Measurements from ENCODE around the gene SEPHS1.
"Not testable (repeated sequence)": the region's sequence is repeated elsewhere in the genome, so short reads cannot be mapped to it uniquely, and the experiment has no call there.

SEPHS1 gene

DNA sequence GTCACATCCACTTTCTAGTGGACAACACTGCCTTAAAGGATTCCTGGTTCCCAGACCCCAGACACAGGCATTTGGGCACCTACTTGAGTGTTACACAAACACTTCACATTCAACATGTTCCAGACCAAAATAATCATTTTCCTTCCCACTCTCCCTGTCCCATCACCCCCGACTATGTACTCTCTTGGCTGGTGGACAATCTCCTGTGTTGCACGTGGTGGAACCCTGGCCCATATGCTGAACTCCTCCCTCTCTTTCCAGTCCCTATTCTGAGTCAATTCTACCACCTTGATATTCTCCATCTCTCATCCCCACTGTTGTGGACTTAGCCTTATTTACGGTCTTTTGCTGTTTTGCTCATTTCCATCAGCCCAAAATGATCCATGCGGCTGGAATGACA is 8.3 kb upstream of the SEPHS1 start:
- DNase-seq = no peak

DNA sequence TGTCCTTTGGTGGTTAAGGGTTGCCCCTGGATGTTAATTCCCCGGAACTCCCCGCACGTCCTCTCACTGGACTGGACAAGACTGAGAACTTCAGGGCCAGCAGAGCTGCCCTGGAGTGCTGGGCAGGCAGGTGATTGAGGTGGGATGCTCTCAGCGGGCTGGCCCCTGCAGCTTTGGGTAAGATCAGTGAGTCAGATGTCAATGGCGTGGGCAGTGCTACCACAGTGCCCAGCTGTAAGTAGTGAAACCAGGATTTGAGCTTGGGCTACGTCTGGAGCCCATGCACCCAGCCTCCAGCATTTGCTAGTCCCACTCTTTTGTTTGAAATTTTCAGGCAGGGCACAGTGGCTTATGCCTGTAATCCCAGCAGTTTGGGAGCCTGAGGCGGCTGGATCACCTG is 6.7 kb upstream of the SEPHS1 start:
- no peak for DNase-seq

DNA sequence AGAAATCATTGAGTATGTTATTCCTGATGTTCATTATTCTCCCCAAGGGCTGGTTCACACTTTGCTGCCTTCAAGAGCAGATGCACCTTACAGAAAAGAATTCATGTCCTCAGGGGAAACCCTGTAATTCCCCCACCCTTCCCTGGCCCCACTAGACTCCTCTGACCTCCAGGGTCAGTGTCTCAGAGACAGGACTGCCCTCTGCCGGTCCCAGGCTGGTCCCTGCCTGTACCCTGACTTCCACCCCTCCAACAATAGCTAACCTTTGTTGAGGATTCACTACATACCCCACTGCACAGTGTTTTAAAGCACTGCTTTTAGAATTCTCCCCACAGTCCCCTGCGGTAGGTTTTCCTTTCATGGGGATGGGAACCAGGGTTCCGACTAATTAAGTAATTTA is 4.4 kb upstream of the SEPHS1 start:
- no peak for DNase-seq

- no peak for DNase-seq
Observed at GRCh38 chr10:13351340-13351915, 3.3 kb upstream of the SEPHS1 start.

GRCh38 chr10:13349463-13350274 is 1.6 kb upstream of the SEPHS1 start:
- peak; percentile 77 for DNase-seq

DNA sequence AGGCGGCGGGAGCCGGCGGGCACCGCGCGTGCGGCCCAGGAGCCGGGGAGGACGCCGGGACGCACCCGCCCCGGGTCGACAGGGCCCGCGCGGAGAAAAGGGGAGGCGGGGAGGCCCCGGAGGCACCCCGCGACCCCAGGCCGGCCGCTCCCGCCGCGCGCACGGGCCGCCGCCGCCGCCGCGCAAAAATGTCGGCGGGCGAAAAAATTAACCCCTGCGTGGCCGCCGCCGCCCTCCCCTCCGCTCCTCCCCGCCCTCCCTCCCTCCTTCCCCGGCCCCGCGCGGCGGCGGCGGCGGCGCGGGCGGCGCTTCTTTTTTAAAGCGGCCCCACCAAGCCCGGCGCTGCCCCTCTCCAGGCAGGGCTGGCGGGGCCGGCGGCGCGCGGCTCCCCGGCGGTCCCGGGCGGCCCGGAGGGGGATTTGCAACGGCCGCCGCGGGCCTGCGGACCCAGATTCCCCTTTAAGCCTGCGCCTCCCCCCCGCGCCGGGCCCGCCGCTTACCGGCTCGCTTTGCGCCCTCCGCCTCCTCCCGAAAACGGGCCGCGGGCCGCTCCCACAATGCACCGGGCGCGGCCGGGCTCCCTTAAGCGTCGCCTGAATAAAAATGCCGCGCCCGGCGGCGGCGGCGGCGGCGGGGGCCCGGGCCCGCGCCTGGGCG is 465 bp downstream of the SEPHS1 start:
- peak; percentile 88 for DNase-seq

DNA sequence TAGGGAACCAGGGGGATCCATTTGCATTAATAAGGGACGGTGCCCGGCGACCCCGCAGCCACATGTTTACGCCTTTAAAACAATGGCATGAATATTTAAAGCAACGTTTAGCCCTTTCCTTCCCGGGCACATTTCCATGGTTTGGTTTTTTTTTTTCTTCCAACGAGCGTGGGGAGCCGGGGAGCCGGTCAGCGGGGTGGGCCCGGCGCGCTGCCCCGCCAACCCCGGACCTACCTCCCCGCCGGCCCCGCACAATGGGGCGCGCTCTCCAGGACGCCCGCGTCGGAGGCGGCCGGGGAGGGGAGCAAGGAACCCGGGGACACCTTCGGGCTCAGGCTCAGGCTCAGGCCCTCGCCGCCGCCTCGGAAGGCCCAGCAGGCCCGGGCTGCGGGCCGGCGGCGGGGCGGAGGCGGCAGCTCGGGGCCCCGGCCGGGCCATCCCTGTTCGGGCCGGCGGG is 1.0 kb downstream of the SEPHS1 start:
- DNase-seq = peak; percentile 43

- DNase-seq = peak; percentile 68
Observed at GRCh38 chr10:13346283-13347042, 1.6 kb downstream of the SEPHS1 start.

DNA sequence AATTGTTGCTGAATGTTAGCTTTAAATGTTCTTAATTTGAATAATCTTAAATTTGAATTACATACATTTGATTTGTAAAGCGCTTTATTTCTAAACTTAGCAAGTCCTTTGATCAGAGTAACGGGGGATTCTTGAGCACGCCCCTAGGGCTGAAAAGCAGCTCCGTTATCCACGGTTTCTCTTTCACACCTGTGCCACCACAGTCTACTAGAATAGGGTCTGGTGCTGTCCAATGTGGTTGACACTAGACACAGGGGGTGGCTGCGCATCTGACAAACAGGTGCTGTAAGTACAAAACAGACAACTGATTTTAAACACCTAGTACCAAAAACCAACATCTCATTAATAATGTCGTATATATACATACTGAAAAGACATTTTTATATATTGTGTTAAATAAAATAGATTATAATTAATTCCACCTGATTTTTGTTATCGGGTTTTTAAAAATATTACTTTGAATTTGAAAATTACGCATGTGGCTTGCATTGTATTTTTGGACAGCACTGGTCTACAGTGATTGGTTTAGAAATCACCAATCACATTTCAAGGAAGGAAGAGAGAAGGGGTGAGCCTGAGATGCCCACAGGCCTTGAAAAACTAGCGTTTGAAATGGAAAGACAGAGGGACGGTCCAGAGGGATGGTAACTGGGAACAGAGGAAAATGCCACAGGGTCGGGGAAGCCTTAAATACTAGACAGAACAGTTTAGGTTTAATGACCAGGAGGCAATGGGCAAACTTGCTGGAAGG is 7.3 kb downstream of the SEPHS1 start:
- no peak for DNase-seq

DNA sequence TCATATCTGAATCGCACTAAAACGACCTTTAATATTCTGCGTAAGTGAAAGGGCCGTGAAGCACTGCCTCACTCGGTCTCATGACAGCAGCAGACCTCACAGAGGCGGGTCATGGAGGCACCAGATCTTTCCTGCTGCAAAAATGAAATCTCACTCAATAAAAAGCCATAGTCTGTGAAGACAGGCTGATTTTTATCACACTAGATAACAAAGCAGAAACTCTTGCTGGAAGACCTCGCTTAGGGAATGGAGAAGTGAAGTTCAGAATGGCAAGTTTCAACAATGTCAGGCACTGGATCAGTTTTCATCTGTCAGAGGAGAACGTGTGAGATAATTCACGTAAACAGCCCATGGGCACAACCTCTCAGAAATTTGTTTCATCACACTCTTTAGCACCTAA is 8.0 kb downstream of the SEPHS1 start:
- no peak for DNase-seq

DNA sequence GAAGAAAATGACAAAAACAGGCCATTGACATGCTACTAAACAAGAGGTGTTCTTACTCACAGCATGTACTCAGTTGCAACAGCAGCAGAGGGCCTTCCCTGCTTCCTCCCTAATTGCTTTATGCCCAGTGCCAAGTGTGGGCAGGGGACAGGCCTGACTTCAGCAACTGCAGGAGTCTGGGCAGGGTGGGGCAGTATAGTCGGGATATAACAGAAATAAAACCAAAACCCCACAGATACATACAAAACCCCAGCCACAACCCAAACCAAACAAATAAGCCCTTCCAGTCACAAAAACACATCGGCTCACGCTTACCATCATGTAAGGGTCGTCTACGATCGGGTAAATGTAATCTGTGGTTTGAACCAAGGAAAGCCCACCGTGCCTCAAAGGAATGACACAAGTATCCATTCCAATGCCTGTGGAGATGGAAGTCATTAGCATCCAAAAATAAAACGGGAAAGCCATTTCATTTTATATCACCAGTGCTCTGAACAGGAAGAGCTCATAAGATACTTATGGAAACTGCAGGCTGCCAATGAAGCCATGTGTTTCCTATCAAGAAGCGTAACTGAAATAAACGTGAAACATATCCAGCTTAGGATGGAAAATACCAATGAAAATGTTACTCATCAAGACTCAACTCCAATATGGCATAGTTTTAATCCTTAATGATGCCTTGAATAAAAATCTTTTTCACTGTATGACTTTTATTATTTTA is 9.5 kb downstream of the SEPHS1 start:
- DNase-seq = peak; percentile 72

- no peak for DNase-seq
Observed at GRCh38 chr10:13337827-13338196, 10.3 kb downstream of the SEPHS1 start.

GRCh38 chr10:13337128-13337826 is 10.8 kb downstream of the SEPHS1 start:
- DNase-seq = no peak

DNA sequence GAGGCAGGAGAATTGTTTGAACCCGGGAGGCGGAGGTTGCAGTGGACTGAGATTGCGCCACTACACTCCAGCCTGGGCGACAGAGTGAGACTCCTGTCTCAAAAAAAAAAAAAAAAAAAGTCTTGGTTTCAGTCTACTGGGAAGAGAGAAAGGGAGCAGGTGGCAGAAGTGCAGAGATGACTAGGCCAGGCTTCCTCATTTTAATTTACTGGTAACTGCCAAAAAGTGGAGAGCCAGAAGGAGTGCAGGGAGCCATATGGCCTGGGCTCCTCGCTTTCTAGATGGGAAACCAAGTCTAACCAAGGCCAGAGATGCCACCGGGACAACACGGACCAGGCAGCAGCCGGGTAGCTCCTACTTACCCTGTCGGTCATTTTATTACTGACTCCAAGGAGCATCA is 12.2 kb downstream of the SEPHS1 start:
- no peak for DNase-seq

DNA sequence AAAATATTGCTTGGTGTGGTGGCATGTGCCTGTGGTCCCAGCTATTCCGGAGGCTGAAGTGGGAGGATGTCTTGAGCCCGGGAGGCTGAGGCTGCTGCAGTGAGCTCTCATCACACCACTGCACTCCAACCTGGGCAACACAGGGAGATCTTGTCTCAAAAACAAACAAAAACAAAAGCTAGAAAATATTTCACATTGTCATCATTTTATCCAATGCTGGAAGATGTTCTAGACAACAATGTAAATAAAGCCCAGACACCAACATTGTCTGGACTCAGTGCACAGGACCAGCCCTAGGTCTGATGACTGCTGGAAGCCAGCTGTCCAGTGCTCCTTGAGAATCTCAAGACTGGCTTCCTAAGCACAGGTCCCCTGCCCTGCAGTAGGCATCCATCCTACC is 13.5 kb downstream of the SEPHS1 start:
- DNase-seq = no peak

- DNase-seq = no peak
Observed at GRCh38 chr10:13331646-13332045, 16.4 kb downstream of the SEPHS1 start.

DNA sequence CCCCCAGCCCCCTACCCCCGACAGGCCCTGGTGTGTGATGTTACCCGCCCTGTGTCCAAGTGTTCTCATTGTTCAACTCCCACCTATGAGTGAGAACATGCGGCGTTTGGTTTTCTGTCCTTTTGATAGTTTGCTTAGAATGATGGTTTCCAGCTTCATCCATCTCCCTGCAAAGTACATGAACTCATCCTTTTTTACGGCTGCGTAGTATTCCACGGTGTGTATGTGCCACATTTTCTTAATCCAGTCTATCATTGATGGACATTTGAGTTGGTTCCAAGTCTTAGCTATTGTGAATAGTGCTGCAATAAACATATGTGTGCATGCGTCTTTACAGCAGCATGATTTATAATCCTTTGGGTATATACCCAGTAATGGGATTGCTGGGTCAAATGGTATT is 17.1 kb downstream of the SEPHS1 start:
- DNase-seq = not testable (repeated sequence)

DNA sequence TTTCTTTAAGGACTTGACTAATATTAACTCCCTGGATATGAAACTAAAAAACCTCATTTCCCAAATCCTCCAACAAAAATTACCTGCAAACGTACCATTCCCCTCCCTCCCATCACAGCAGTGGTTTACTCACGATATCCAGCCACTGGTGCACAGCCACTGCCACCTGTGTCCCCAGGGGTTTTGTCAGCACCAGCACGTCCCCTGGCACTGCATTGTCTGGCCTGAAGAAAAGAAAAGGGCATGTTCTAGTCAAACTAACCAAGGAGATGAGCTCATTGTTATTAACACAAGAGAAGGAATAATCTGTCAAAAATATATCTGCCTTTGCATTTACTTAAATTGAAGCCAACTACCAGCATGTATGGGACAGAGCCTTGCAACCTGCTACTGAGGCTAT is 18.5 kb downstream of the SEPHS1 start:
- DNase-seq = no peak

GRCh38 chr10:13328613-13329012 is 19.5 kb downstream of the SEPHS1 start:
- no peak for DNase-seq

GRCh38 chr10:13328126-13328525 is 20.0 kb downstream of the SEPHS1 start:
- no peak for DNase-seq

GRCh38 chr10:13327534-13327933 is 20.6 kb downstream of the SEPHS1 start:
- peak; percentile 55 for DNase-seq

Data from femur (tissue), 1 donor.